ENCODE data around the gene RAB3D. TPM values are rescaled to one million over a fixed set of nuclear protein-coding genes. Genes with fewer than 3 reads are reported as not detected.

The RAB3D gene
- total and polyA plus RNA-seq, 5 donors from 2014 or later = 5.1 to 13.4 (median 6.5) TPM

GRCh38 chr19:11374433-11375142 is 35.1 kb upstream of the RAB3D start, which contains the start of gene SWSAP1:
Gene SWSAP1 (plus strand): TSS chr19:11374666. CDS start chr19:11374681, 15 bp downstream.
- peak within 1 kb of the TSS; percentile 97 for H3K27ac ChIP-seq (ENCODE audit: insufficient read depth, low read length, poor library complexity, severe bottlenecking)
- no peak within 1 kb of the TSS for H3K27ac Mint-ChIP-seq
- no peaks in the 10 kb centered on the region for H3K9me3 ChIP-seq (ENCODE audit: control insufficient read depth in 2 of 2, low read length in 2 of 2)
- no peaks in the 10 kb centered on the region for H3K27me3 Mint-ChIP-seq
- no peaks in the 10 kb centered on the region for H3K27me3 ChIP-seq (ENCODE audit: control insufficient read depth, insufficient read depth, low read length)
- peaks cover 0 to 29% (median 12%) of the 10 kb centered on the region in 4 donors for H3K4me1 Mint-ChIP-seq
- peak; percentile 89 to 92 for ATAC-seq (ENCODE audit: low read depth in 2 of 2)
- peak within 1 kb of the TSS; percentile 90 for H3K4me3 ChIP-seq (ENCODE audit: low read depth, low read length)
- H3K36me3 ChIP-seq (ENCODE audit: control insufficient read depth, insufficient read depth, low read length) = peaks cover 5% of the 10 kb centered on the region
- DNase-seq = peak; percentile 96 to 100 (median 99)
- H3K9me3 Mint-ChIP-seq = no peaks in the 10 kb centered on the region
- peaks cover 16% of the 10 kb centered on the region for H3K36me3 Mint-ChIP-seq
- H3K4me3 Mint-ChIP-seq = peak within 1 kb of the TSS in 1 of 4 donors; percentile 15
- peaks cover 42% of the 10 kb centered on the region for H3K4me1 ChIP-seq (ENCODE audit: control insufficient read depth, insufficient read depth, low read length, poor library complexity, severe bottlenecking)

GRCh38 chr19:11373885-11374432 is 34.5 kb upstream of the RAB3D start:
- ATAC-seq (ENCODE audit: low read depth in 2 of 2) (no peak), DNase-seq (no peak)
- peaks cover 22% of the 10 kb centered on the region for H3K36me3 Mint-ChIP-seq
- no peaks in the 10 kb centered on the region for H3K9me3 Mint-ChIP-seq
- H3K4me1 Mint-ChIP-seq = peaks cover 0 to 25% (median 12%) of the 10 kb centered on the region in 4 donors
- H3K27me3 ChIP-seq (ENCODE audit: control insufficient read depth, insufficient read depth, low read length) = no peaks in the 10 kb centered on the region
- H3K4me3 Mint-ChIP-seq = peak overlapping the region in 1 of 4 donors; percentile 15
- H3K27me3 Mint-ChIP-seq = no peaks in the 10 kb centered on the region
- no peak overlapping the region for H3K27ac Mint-ChIP-seq
- peaks cover 42% of the 10 kb centered on the region for H3K4me1 ChIP-seq (ENCODE audit: control insufficient read depth, insufficient read depth, low read length, poor library complexity, severe bottlenecking)
- H3K9me3 ChIP-seq (ENCODE audit: control insufficient read depth in 2 of 2, low read length in 2 of 2) = no peaks in the 10 kb centered on the region
- peak overlapping the region; percentile 90 for H3K4me3 ChIP-seq (ENCODE audit: low read depth, low read length)
- peak overlapping the region; percentile 97 for H3K27ac ChIP-seq (ENCODE audit: insufficient read depth, low read length, poor library complexity, severe bottlenecking)
- H3K36me3 ChIP-seq (ENCODE audit: control insufficient read depth, insufficient read depth, low read length) = peaks cover 5% of the 10 kb centered on the region

GRCh38 chr19:11373166-11373884 is 33.9 kb upstream of the RAB3D start:
- no peak for DNase-seq
- no peak for ATAC-seq (ENCODE audit: low read depth in 2 of 2)
- H3K27me3 Mint-ChIP-seq = no peaks in the 10 kb centered on the region

GRCh38 chr19:11370744-11371143 is 31.3 kb upstream of the RAB3D start:
- no peak for ATAC-seq (ENCODE audit: low read depth in 2 of 2)

More at GRCh38 chr19:11373166-11373884, 33.9 kb upstream of the RAB3D start:
- peaks cover 5% of the 10 kb centered on the region for H3K36me3 ChIP-seq (ENCODE audit: control insufficient read depth, insufficient read depth, low read length)
- H3K4me3 ChIP-seq (ENCODE audit: low read depth, low read length) = peak overlapping the region; percentile 90
- no peaks in the 10 kb centered on the region for H3K9me3 ChIP-seq (ENCODE audit: control insufficient read depth in 2 of 2, low read length in 2 of 2)
- Mint-ChIP-seq H3K36me3 (peaks cover 26% of the 10 kb centered on the region), H3K4me1 (peaks cover 0 to 22% (median 11%) of the 10 kb centered on the region in 4 donors), H3K9me3 (no peaks in the 10 kb centered on the region), H3K4me3 (peak overlapping the region in 2 of 4 donors; percentile 15 to 47), H3K27ac (peak overlapping the region in 1 of 3 donors; percentile 38)
- no peaks in the 10 kb centered on the region for H3K27me3 ChIP-seq (ENCODE audit: control insufficient read depth, insufficient read depth, low read length)
- no peak overlapping the region for H3K27ac ChIP-seq (ENCODE audit: insufficient read depth, low read length, poor library complexity, severe bottlenecking)
- peaks cover 40% of the 10 kb centered on the region for H3K4me1 ChIP-seq (ENCODE audit: control insufficient read depth, insufficient read depth, low read length, poor library complexity, severe bottlenecking)

GRCh38 chr19:11367528-11367927 is 28.1 kb upstream of the RAB3D start:
- Histone ChIP-seq H3K4me1 (ENCODE audit: control insufficient read depth, insufficient read depth, low read length, poor library complexity, severe bottlenecking) (no peaks in the 10 kb centered on the region), H3K9me3 (ENCODE audit: control insufficient read depth in 2 of 2, low read length in 2 of 2) (no peaks in the 10 kb centered on the region), H3K4me3 (ENCODE audit: low read depth, low read length) (no peak overlapping the region), H3K27ac (ENCODE audit: insufficient read depth, low read length, poor library complexity, severe bottlenecking) (no peak overlapping the region), H3K36me3 (ENCODE audit: control insufficient read depth, insufficient read depth, low read length) (no peaks in the 10 kb centered on the region), H3K27me3 (ENCODE audit: control insufficient read depth, insufficient read depth, low read length) (no peaks in the 10 kb centered on the region)
- Mint-ChIP-seq H3K36me3 (peaks cover 30% of the 10 kb centered on the region), H3K9me3 (no peaks in the 10 kb centered on the region), H3K4me3 (no peak overlapping the region), H3K4me1 (peaks cover 0 to 6% (median 0%) of the 10 kb centered on the region in 4 donors), H3K27ac (no peak overlapping the region), H3K27me3 (no peaks in the 10 kb centered on the region)
- ATAC-seq (ENCODE audit: low read depth in 2 of 2) (no peak), DNase-seq (no peak)

More at GRCh38 chr19:11370744-11371143, 31.3 kb upstream of the RAB3D start:
- H3K4me1 Mint-ChIP-seq = peaks cover 0 to 12% (median 2%) of the 10 kb centered on the region in 4 donors
- peaks cover 15% of the 10 kb centered on the region for H3K4me1 ChIP-seq (ENCODE audit: control insufficient read depth, insufficient read depth, low read length, poor library complexity, severe bottlenecking)
- peak overlapping the region in 1 of 4 donors; percentile 68 for H3K4me3 Mint-ChIP-seq
- H3K27ac Mint-ChIP-seq = no peak overlapping the region
- no peaks in the 10 kb centered on the region for H3K9me3 Mint-ChIP-seq
- H3K27me3 ChIP-seq (ENCODE audit: control insufficient read depth, insufficient read depth, low read length) = no peaks in the 10 kb centered on the region
- H3K27me3 Mint-ChIP-seq = no peaks in the 10 kb centered on the region
- no peaks in the 10 kb centered on the region for H3K36me3 ChIP-seq (ENCODE audit: control insufficient read depth, insufficient read depth, low read length)
- no peaks in the 10 kb centered on the region for H3K9me3 ChIP-seq (ENCODE audit: control insufficient read depth in 2 of 2, low read length in 2 of 2)
- DNase-seq = no peak
- no peak overlapping the region for H3K4me3 ChIP-seq (ENCODE audit: low read depth, low read length)
- H3K36me3 Mint-ChIP-seq = peaks cover 29% of the 10 kb centered on the region
- no peak overlapping the region for H3K27ac ChIP-seq (ENCODE audit: insufficient read depth, low read length, poor library complexity, severe bottlenecking)

GRCh38 chr19:11365557-11366117 is 26.2 kb upstream of the RAB3D start:
- H3K27me3 ChIP-seq (ENCODE audit: control insufficient read depth, insufficient read depth, low read length) = no peaks in the 10 kb centered on the region
- Mint-ChIP-seq H3K4me1 (peaks cover 0 to under 1% (median 0%) of the 10 kb centered on the region in 4 donors), H3K4me3 (no peak overlapping the region), H3K27me3 (no peaks in the 10 kb centered on the region), H3K9me3 (no peaks in the 10 kb centered on the region), H3K36me3 (peaks cover 21% of the 10 kb centered on the region), H3K27ac (peak overlapping the region in 1 of 3 donors; percentile 28)
- H3K4me1 ChIP-seq (ENCODE audit: control insufficient read depth, insufficient read depth, low read length, poor library complexity, severe bottlenecking) = no peaks in the 10 kb centered on the region
- no peaks in the 10 kb centered on the region for H3K9me3 ChIP-seq (ENCODE audit: control insufficient read depth in 2 of 2, low read length in 2 of 2)
- no peak overlapping the region for H3K27ac ChIP-seq (ENCODE audit: insufficient read depth, low read length, poor library complexity, severe bottlenecking)
- DNase-seq = no peak
- ATAC-seq (ENCODE audit: low read depth in 2 of 2) = no peak
- no peaks in the 10 kb centered on the region for H3K36me3 ChIP-seq (ENCODE audit: control insufficient read depth, insufficient read depth, low read length)
- no peak overlapping the region for H3K4me3 ChIP-seq (ENCODE audit: low read depth, low read length)

GRCh38 chr19:11364935-11365334 is 25.5 kb upstream of the RAB3D start:
- Mint-ChIP-seq H3K4me3 (no peak overlapping the region), H3K4me1 (no peaks in the 10 kb centered on the region), H3K27me3 (no peaks in the 10 kb centered on the region), H3K9me3 (no peaks in the 10 kb centered on the region), H3K36me3 (peaks cover 20% of the 10 kb centered on the region), H3K27ac (no peak overlapping the region)
- Histone ChIP-seq H3K27ac (ENCODE audit: insufficient read depth, low read length, poor library complexity, severe bottlenecking) (no peak overlapping the region), H3K4me3 (ENCODE audit: low read depth, low read length) (no peak overlapping the region), H3K36me3 (ENCODE audit: control insufficient read depth, insufficient read depth, low read length) (no peaks in the 10 kb centered on the region), H3K9me3 (ENCODE audit: control insufficient read depth in 2 of 2, low read length in 2 of 2) (no peaks in the 10 kb centered on the region), H3K27me3 (ENCODE audit: control insufficient read depth, insufficient read depth, low read length) (no peaks in the 10 kb centered on the region), H3K4me1 (ENCODE audit: control insufficient read depth, insufficient read depth, low read length, poor library complexity, severe bottlenecking) (no peaks in the 10 kb centered on the region)
- no peak for ATAC-seq (ENCODE audit: low read depth in 2 of 2)
- DNase-seq = no peak
